Measurements from ENCODE around the gene RAB18.

DNA sequence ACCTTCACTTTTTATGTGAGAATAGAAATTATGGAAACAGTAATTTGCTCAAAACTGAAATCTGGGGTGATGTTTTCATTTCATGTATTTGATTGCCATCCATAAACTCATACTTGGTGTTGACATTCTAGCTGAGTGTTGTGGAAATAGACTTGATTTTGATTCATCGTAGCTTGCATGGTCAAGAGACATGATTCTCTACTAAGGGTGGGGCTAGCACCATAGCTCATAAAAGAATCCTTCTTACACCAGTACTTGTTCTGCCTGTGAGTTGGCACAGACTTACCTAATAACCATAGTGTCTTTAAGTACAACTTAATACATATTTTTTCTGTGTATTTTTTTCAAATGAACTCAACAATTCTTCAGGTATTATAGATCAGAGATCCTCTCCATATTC, 36.6 kb downstream of the RAB18 start:
- no peak for TF ChIP-seq FOXK2 (IDR thresholded peaks at IDR 0.05)
- TF ChIP-seq ARNT (IDR thresholded peaks at IDR 0.05), result no peak
- TF ChIP-seq BHLHE40 (IDR thresholded peaks at IDR 0.05; ENCODE audit: borderline replicate concordance), result no peak
- no peak for TF ChIP-seq FOXA1 (IDR thresholded peaks at IDR 0.05)
- no peak for TF ChIP-seq TARDBP (IDR thresholded peaks at IDR 0.05)
- TF ChIP-seq SP1 (IDR thresholded peaks at IDR 0.05), result no peak
- TF ChIP-seq CTBP1 (IDR thresholded peaks at IDR 0.05; ENCODE audit: borderline replicate concordance), result no peak
- TF ChIP-seq SUZ12 (IDR thresholded peaks at IDR 0.05), result no peak
- no peak for TF ChIP-seq FOXM1 (IDR thresholded peaks at IDR 0.05; ENCODE audit: borderline replicate concordance)

Measured in HEK293T (cell line).